ENCODE measurements around the gene MYO3A. TPM values are rescaled to one million over a fixed set of nuclear protein-coding genes. Genes with fewer than 3 reads are reported as not detected.

The MYO3A gene
- total RNA-seq (2022): not detected in 2 replicates
- Bru-seq, nascent RNA: percentile 0 among the genes with signal in this experiment
- BruChase-seq, experiment 1, labeled RNA remaining after a 2-hour chase: percentile 1 among the genes with signal in this experiment
- not detected for BruChase-seq, experiment 2, labeled RNA remaining after a 6-hour chase
- long read RNA-seq: 0 reads

DNA sequence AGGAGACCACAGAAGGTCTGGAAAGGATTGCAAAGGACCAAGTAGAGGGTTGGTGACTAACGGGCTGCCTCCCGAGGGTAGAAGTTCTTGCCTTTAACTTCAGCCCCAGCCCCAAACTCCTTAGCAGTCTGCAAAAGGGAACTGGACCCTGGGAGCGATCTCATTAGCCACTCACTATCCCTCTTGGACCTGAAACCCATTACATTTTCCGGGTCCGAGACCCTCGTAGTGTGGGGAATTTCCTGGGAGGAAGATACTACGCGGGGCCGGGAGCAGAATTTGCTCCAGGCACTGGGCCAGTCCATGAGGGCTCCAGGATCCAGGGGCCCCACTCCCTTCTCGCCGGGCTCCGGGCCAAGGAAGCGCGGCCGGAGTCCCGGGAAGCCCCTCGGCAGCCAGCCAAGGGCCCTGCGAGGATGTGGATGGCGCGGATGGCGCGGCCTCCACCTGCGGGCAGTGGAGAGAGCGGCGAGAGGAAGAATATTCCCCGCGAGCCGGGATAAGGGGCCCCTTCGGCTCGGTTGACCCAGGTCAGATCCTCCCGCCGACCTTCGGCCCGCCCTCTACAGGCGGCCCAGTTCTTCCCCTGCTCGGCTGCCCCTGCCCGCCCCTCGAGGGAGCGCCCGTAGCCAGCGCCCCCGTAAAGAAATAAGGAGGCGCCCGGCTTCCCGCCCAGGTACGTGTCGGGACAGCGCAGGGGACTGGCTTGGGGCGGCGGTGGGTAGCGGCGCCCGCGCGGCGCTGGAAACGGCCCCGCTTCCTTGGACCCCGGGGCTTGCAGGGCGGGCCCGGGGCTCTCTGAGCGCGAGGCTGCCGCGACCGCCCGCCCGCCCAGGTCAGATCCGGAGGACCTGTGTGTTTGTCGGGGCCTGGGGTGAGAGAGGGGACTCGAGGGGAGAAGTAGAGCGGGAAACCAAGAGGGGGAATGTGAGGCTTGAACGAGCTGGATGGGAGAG, at the start of gene MYO3A:
TSS of gene MYO3A (plus strand) at position 577 of the 956 bp plus-strand sequence. CDS start 17,882 bp downstream, outside the sequence.
- POLR2A ChIA-PET: no interaction called here
- CTCF ChIA-PET: no interaction called here
- Mint-ChIP-seq H3K9me3 (ENCODE audit: unreplicated experiment) (peaks cover 9% of the 10 kb centered on the region), H3K4me1 (ENCODE audit: low read depth, unreplicated experiment) (no peaks in the 10 kb centered on the region), H3K27me3 (ENCODE audit: insufficient read depth, unreplicated experiment) (peaks cover 9% of the 10 kb centered on the region), H3K4me3 (ENCODE audit: unreplicated experiment) (no peak within 1 kb of the TSS), H3K36me3 (ENCODE audit: insufficient read depth, unreplicated experiment) (no peaks in the 10 kb centered on the region), H3K27ac (ENCODE audit: unreplicated experiment) (no peak within 1 kb of the TSS)
- TF ChIP-seq CTCF (IDR thresholded peaks at IDR 0.05; ENCODE audit: insufficient read depth in 1 of 2, low read depth in 1 of 2, low read length in 1 of 2, severe bottlenecking in 1 of 2, unreplicated experiment in 1 of 2): no peak
- Histone ChIP-seq H3K4me3 (ENCODE audit: low read depth, low read length) (no peak within 1 kb of the TSS), H3K36me3 (ENCODE audit: control insufficient read depth, insufficient read depth, low read length) (no peaks in the 10 kb centered on the region), H3K4me1 (no peaks in the 10 kb centered on the region), H3K27me3 (replicated peaks; ENCODE audit: control insufficient read depth, insufficient read depth, low read length) (no peaks in the 10 kb centered on the region), H3K9me3 (no peaks in the 10 kb centered on the region)
- DNase-seq: no peak
- intact Hi-C loops (cut with micrococcal nuclease; ENCODE audit: unreplicated experiment): no loop called here
- no TSS peak for BruUV-seq (replicated peaks)

DNA sequence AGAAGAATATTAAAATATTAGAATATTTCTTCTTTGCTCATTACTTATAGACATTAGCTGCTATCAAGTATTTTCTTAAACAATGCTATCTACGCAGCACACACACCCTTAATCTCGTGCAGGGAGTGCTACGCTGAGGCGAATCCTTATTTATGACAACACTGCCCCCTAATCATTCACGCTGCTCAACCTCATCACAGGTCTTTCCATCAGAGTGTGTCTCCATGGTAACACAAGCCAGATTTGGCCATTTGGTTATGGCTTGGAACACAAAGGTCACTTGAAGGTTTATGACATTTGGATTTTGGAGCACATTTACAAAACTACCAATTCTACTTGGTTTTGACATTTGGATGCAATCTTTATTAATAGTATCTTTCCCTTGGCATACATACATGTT, 45.4 kb upstream of the MYO3A start:
- ChIA-PET POLR2A (no interaction called here), CTCF (no interaction called here)
- no peaks in the 10 kb centered on the region for H3K9me3 ChIP-seq
- Mint-ChIP-seq H3K27me3 (ENCODE audit: insufficient read depth, unreplicated experiment) (peaks cover 30% of the 10 kb centered on the region), H3K4me1 (ENCODE audit: low read depth, unreplicated experiment) (no peaks in the 10 kb centered on the region), H3K36me3 (ENCODE audit: insufficient read depth, unreplicated experiment) (no peaks in the 10 kb centered on the region), H3K4me3 (ENCODE audit: unreplicated experiment) (no peak overlapping the region), H3K9me3 (ENCODE audit: unreplicated experiment) (no peaks in the 10 kb centered on the region), H3K27ac (ENCODE audit: unreplicated experiment) (no peak overlapping the region)
- H3K27me3 ChIP-seq (replicated peaks; ENCODE audit: control insufficient read depth, insufficient read depth, low read length): no peaks in the 10 kb centered on the region
- no peak for TF ChIP-seq CTCF (IDR thresholded peaks at IDR 0.05; ENCODE audit: insufficient read depth in 1 of 2, low read depth in 1 of 2, low read length in 1 of 2, severe bottlenecking in 1 of 2, unreplicated experiment in 1 of 2)
- no peak for DNase-seq
- intact Hi-C loops (cut with micrococcal nuclease; ENCODE audit: unreplicated experiment): no loop called here
- no TSS peak for BruUV-seq (replicated peaks)
- no peak overlapping the region for H3K4me3 ChIP-seq (ENCODE audit: low read depth, low read length)
- H3K4me1 ChIP-seq: no peaks in the 10 kb centered on the region
- no peaks in the 10 kb centered on the region for H3K36me3 ChIP-seq (ENCODE audit: control insufficient read depth, insufficient read depth, low read length)

- no peaks in the 10 kb centered on the region for H3K36me3 ChIP-seq (ENCODE audit: control insufficient read depth, insufficient read depth, low read length)
- DNase-seq: no peak
- no peaks in the 10 kb centered on the region for H3K4me1 Mint-ChIP-seq (ENCODE audit: low read depth, unreplicated experiment)
- intact Hi-C loops (cut with micrococcal nuclease; ENCODE audit: unreplicated experiment): no loop called here
- H3K4me3 Mint-ChIP-seq (ENCODE audit: unreplicated experiment): no peak overlapping the region
- TF ChIP-seq CTCF (IDR thresholded peaks at IDR 0.05; ENCODE audit: insufficient read depth in 1 of 2, low read depth in 1 of 2, low read length in 1 of 2, severe bottlenecking in 1 of 2, unreplicated experiment in 1 of 2): no peak
- BruUV-seq (replicated peaks): no TSS peak
- CTCF ChIA-PET: interaction anchor here (0.5 kb wide), 1 partner anchor 37 kb away, joined by 5 read pairs; no protein-coding TSS in a partner anchor
- H3K27me3 ChIP-seq (replicated peaks; ENCODE audit: control insufficient read depth, insufficient read depth, low read length): no peaks in the 10 kb centered on the region
- no peaks in the 10 kb centered on the region for H3K4me1 ChIP-seq
- peaks cover 29% of the 10 kb centered on the region for H3K27me3 Mint-ChIP-seq (ENCODE audit: insufficient read depth, unreplicated experiment)
- H3K4me3 ChIP-seq (ENCODE audit: low read depth, low read length): no peak overlapping the region
- H3K9me3 Mint-ChIP-seq (ENCODE audit: unreplicated experiment): no peaks in the 10 kb centered on the region
- no peaks in the 10 kb centered on the region for H3K36me3 Mint-ChIP-seq (ENCODE audit: insufficient read depth, unreplicated experiment)
- H3K27ac Mint-ChIP-seq (ENCODE audit: unreplicated experiment): no peak overlapping the region
- H3K9me3 ChIP-seq: no peaks in the 10 kb centered on the region
- POLR2A ChIA-PET: no interaction called here
These were observed 43.0 kb upstream of the MYO3A start for GRCh38 chr10:25890995-25891394.

All from Caco-2 (cell line).